Chondrocyte (in vitro differentiated cells): ENCODE results near the gene ANK2. TPM values are rescaled to one million over a fixed set of nuclear protein-coding genes. Genes with fewer than 3 reads are reported as not detected.

Experiments used
- DNase-seq: peaks from one replicate; pipeline ENCODE4 v3.0.0; 2021; ENCODE audit warnings: mixed read lengths, low spot score
- H3K27ac Mint-ChIP-seq: one replicate; pipeline ENCODE4 v1.8.0; 2021; ENCODE audit warnings: mild to moderate bottlenecking, moderate library complexity, mixed read lengths; ENCODE audit not compliant: unreplicated experiment
- H3K27me3 Mint-ChIP-seq: 2 replicates; pipeline ENCODE4 v1.8.0; 2021; ENCODE audit warnings: low read depth, mixed read lengths
- H3K36me3 Mint-ChIP-seq: 2 replicates; pipeline ENCODE4 v1.8.0; 2021; ENCODE audit warnings: low read depth, mixed read lengths
- H3K4me1 Mint-ChIP-seq: 2 replicates; pipeline ENCODE4 v1.8.0; 2021; ENCODE audit warnings: low read depth, mild to moderate bottlenecking, mixed read lengths
- H3K4me3 Mint-ChIP-seq: one replicate; pipeline ENCODE4 v1.8.0; 2021; ENCODE audit warnings: mild to moderate bottlenecking, moderate library complexity, mixed read lengths; ENCODE audit not compliant: unreplicated experiment
- H3K9me3 Mint-ChIP-seq: 2 replicates; pipeline ENCODE4 v1.8.0; 2021; ENCODE audit warnings: low read depth, mixed read lengths
- total RNA-seq: library from RNA; stranded (reverse); gene quantifications from 3 replicates; pipeline ENCODE4 v1.2.1, GENCODE V29; 2021
- TF ChIP-seq, protein P1 (sequence below): fragments of 200-600 bp; sonication (generic); IDR thresholded peaks from 2 replicates; pipeline ENCODE4 v1.5.0; 2021; ENCODE audit warnings: antibody characterized with exemption, mild to moderate bottlenecking, moderate library complexity

Gene ANK2
- total RNA-seq, 1 donor from 2014 or later, result 71.2 TPM

- H3K36me3 Mint-ChIP-seq, result no peaks in the 10 kb centered on the region
- no peaks in the 10 kb centered on the region for H3K9me3 Mint-ChIP-seq
- peaks cover 16% of the 10 kb centered on the region for H3K4me1 Mint-ChIP-seq
- H3K4me3 Mint-ChIP-seq, result no peak overlapping the region
- TF ChIP-seq, protein P1, sequence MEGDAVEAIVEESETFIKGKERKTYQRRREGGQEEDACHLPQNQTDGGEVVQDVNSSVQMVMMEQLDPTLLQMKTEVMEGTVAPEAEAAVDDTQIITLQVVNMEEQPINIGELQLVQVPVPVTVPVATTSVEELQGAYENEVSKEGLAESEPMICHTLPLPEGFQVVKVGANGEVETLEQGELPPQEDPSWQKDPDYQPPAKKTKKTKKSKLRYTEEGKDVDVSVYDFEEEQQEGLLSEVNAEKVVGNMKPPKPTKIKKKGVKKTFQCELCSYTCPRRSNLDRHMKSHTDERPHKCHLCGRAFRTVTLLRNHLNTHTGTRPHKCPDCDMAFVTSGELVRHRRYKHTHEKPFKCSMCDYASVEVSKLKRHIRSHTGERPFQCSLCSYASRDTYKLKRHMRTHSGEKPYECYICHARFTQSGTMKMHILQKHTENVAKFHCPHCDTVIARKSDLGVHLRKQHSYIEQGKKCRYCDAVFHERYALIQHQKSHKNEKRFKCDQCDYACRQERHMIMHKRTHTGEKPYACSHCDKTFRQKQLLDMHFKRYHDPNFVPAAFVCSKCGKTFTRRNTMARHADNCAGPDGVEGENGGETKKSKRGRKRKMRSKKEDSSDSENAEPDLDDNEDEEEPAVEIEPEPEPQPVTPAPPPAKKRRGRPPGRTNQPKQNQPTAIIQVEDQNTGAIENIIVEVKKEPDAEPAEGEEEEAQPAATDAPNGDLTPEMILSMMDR, result no peak
- no peaks in the 10 kb centered on the region for H3K27me3 Mint-ChIP-seq
- no peak overlapping the region for H3K27ac Mint-ChIP-seq
- no peak for DNase-seq
Measured at GRCh38 chr4:113409181-113409580, 359.7 kb downstream of the ANK2 start.

DNA sequence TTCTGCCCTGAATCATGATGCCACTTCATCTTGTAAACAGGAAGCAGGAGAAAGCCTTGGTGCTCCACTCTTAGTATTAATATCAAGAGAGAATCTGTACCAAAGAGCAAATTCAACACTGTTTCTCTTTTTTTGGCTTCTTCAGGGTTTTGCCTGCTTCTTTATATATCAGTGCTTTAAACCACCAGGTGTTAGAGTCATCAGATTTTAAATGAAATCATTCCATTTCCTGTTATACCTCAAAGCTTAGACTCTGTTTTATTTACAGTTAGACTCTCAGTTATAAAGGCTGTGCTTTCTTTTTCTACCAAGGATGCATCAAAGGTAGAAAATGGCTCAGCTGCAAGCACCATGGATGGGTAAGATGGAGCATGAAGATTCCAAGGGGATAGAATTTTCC is 361.2 kb downstream of the ANK2 start:
- Mint-ChIP-seq H3K4me1 (peaks cover 8% of the 10 kb centered on the region), H3K27ac (no peak overlapping the region), H3K36me3 (peaks cover 2% of the 10 kb centered on the region), H3K4me3 (no peak overlapping the region), H3K27me3 (no peaks in the 10 kb centered on the region), H3K9me3 (peaks cover 6% of the 10 kb centered on the region)
- no peak for DNase-seq
- TF ChIP-seq, protein P1, result no peak

DNA sequence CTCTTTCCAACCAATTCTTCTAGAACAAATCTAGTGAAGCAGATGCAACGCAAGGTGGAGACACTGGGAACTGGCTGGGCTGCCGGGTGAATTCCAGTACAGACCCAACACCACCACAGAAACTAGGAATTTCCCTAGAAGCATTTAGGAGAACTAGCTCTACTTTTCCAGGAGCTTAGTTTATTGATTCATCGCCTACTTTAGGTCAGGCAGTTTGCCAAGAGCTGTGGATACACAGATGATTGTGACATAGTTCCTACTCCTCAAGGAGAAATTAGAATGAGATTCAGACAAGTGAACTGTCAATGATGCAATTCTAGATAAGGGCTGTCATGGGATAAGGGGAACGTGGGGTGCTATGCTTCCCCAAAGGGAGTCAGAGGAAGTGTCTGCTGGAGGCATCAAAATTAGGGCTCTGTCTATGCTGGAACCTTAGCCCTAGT is 362.1 kb downstream of the ANK2 start:
- Mint-ChIP-seq H3K27ac (peak overlapping the region; percentile 13), H3K36me3 (peaks cover 2% of the 10 kb centered on the region), H3K27me3 (no peaks in the 10 kb centered on the region), H3K4me3 (no peak overlapping the region), H3K4me1 (peaks cover 8% of the 10 kb centered on the region), H3K9me3 (peaks cover 15% of the 10 kb centered on the region)
- TF ChIP-seq, protein P1, result peak; percentile 10
- DNase-seq, result no peak

GRCh38 chr4:113419631-113420030 is 370.2 kb downstream of the ANK2 start:
- peaks cover 7% of the 10 kb centered on the region for H3K36me3 Mint-ChIP-seq
- H3K4me1 Mint-ChIP-seq, result no peaks in the 10 kb centered on the region
- H3K27me3 Mint-ChIP-seq, result no peaks in the 10 kb centered on the region
- H3K27ac Mint-ChIP-seq, result no peak overlapping the region
- TF ChIP-seq, protein P1, result no peak
- no peak overlapping the region for H3K4me3 Mint-ChIP-seq
- no peak for DNase-seq
- peaks cover 30% of the 10 kb centered on the region for H3K9me3 Mint-ChIP-seq

DNA sequence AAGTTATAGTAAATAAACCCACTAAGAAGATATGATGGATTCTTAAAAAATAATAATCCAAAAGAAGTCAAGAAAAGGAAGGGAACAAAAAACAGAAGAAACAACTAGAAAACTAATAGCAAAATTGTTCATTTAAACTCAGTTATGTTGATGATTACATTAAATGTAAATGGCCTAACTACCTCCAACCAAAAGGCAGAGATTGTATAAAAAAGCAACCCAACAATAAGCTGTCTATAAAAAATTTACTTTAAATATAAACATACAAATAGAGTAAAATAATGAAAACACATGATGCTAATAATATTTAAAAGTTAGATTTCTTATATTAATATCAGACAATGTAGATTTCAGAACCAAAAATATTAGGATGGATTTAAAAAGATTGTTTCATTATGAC is 371.5 kb downstream of the ANK2 start:
- Mint-ChIP-seq H3K27me3 (no peaks in the 10 kb centered on the region), H3K36me3 (peaks cover 4% of the 10 kb centered on the region), H3K27ac (no peak overlapping the region), H3K4me1 (no peaks in the 10 kb centered on the region), H3K9me3 (peaks cover 26% of the 10 kb centered on the region), H3K4me3 (no peak overlapping the region)
- TF ChIP-seq, protein P1, result no peak
- DNase-seq, result no peak
